OCI-LY7 (cell line): ENCODE measurements around the gene HDGFL3.

Experiments
- CTCF ChIP-seq: fragments of 200-600 bp; sonication (generic); conservative IDR thresholded peaks from 2 replicates; pipeline ENCODE4 v1.5.1; 2014; ENCODE audit warnings: mild to moderate bottlenecking, antibody characterized with exemption, low read length, moderate library complexity, mixed read lengths
- EZH2phosphoT487 ChIP-seq: fragments of 200-600 bp; sonication (generic); IDR thresholded peaks from 2 replicates; pipeline ENCODE4 v1.6.1; 2018; ENCODE audit warnings: low read depth, borderline replicate concordance, mild to moderate bottlenecking, mixed run types, antibody characterized with exemption, low read length, moderate library complexity, mixed read lengths

- TF ChIP-seq EZH2phosphoT487, result no peak
- TF ChIP-seq CTCF, result no peak
Measured at GRCh38 chr15:83109532-83109931, 98.1 kb downstream of the HDGFL3 start.
